Measurements from ENCODE around the gene SHCBP1.

Gene SHCBP1

GRCh38 chr16:46618516-46618915, 2.7 kb downstream of the SHCBP1 start:
- no peak for DNase-seq (ENCODE audit: low read depth in 2 of 2)

- no peak for DNase-seq (ENCODE audit: low read depth in 2 of 2)
Measured at GRCh38 chr16:46614006-46614405, 7.2 kb downstream of the SHCBP1 start.

GRCh38 chr16:46613352-46613751, 7.8 kb downstream of the SHCBP1 start:
- no peak for DNase-seq (ENCODE audit: low read depth in 2 of 2)

- no peak for DNase-seq (ENCODE audit: low read depth in 2 of 2)
Measured at GRCh38 chr16:46612121-46612520, 9.1 kb downstream of the SHCBP1 start.

DNA sequence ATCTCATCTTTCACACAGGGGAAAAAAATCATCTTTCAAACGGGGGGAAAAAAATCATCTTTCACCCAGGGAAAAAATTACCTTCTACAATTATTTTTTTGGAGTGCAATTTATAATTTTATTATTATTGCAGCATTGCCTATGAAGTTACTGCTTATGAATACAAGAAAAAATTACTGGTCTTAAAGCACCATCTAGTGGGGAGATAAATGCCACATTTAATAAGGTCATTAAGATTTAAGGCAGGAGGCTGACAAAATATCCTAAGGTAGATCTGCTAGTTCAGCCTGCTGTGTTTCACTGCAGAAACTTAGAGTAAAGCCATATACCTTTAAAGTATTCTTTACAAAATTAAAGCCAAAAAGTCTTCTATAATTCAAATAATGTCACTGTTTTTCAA, 13.7 kb downstream of the SHCBP1 start:
- no peak for DNase-seq (ENCODE audit: low read depth in 2 of 2)

DNA sequence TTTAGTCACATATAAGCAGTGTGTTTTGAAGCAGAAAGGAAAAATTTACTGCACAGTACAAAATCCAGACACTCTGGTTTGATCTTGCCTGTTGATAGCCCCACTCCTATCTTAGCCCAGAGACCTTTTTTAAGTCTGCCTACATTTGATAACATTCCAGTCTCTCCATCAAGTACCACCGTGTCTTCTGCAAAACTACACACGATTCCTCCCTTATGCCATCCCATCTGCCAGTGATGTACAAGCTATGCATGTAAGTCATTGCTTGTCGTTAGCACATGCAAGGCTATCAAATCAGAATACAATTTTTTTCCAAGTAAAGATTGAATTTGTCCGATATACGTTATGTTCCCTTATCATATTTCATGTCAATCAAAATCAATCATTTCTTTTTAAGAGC, 14.9 kb downstream of the SHCBP1 start:
- DNase-seq (ENCODE audit: low read depth in 2 of 2), result no peak

GRCh38 chr16:46591257-46591656, 29.9 kb downstream of the SHCBP1 start:
- DNase-seq (ENCODE audit: low read depth in 2 of 2), result no peak

DNA sequence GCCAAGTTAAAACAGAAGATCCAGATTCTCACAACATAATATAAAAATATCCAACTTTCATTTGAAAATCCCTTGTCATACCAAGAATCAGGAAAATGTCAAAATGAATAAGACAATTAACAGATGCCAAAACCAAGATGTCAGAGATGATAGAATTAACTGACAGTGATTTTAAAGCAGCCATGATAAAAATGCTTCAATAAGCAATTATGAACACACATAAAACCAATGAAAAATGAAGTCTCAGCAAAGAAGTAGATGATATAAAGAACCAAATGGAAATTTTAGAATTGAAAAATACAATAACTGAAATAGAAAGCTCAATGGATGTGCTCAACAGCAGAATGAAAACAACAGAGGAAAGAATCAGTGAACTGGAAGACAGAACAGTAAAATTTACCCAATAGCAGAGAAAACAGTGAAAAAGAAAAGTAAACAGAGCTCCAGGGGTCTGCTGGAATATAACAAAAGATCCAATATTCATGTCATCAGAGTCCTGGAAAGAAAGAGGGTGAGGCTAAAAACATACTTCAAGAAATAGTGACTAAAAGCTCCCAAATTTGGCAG, 35.1 kb downstream of the SHCBP1 start:
- no peak for DNase-seq (ENCODE audit: low read depth in 2 of 2)

- no peak for DNase-seq (ENCODE audit: low read depth in 2 of 2)
Measured at GRCh38 chr16:46583036-46583435, 38.1 kb downstream of the SHCBP1 start.

- DNase-seq (ENCODE audit: low read depth in 2 of 2), result no peak
Measured at GRCh38 chr16:46582313-46582712, 38.9 kb downstream of the SHCBP1 start.

- DNase-seq (ENCODE audit: low read depth in 2 of 2), result no peak
Measured at GRCh38 chr16:46577988-46578579, 43.1 kb downstream of the SHCBP1 start.

DNA sequence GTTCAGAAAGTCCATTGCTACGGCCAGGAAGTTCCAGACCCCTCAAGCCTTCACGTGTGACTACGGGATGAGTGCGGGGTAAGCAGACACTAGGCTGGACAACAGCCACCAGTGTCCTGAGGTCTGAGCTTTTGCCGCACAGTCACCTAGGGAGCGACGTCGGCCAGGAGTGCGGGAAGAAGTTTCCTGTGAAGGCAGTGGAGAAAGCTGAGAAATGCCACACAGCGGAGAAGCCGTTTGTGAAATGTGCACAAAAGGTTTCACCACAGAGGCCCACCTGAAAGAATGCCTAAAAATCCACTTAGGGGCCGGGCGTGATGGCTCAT, 47.4 kb downstream of the SHCBP1 start:
- no peak for DNase-seq (ENCODE audit: low read depth in 2 of 2)

DNA sequence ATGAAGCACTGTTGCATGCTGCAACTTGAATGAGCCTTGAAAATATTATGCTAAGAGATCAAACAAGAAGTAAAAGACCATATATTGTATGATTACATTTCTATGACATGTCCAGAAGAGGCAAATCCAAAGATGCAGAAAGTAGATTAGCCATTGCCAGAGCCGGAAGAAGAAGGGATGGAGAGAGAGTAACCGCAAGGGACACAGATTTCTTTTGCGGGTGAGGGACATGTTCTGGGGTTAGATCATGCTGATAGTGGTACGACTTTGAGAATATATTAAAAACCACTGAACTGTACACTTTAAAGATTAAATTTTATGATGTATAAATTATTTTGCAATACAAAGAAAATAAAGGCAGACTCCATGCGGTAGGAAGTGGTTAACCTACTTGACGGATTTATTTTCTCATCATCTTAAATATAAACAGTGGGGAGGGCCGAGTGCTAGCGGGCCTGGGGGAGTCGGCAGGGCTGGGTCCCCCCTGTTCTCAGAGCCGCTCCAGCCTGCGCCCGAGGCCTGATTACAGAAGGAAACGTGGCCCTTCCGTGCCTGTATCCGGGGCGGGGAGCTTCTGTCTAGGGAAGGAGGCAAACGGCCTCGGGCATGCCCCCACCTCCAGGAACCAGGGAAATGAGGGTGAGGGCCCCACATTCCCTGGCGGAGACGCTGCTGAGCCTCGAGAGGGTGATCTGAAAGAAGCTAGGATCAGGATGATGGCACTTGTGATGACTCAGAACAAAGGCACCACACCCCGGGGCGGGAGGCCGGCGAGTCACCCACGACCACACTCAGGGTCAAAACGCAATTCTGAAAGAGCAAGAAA, 48.0 kb downstream of the SHCBP1 start:
- no peak for DNase-seq (ENCODE audit: low read depth in 2 of 2)

DNA sequence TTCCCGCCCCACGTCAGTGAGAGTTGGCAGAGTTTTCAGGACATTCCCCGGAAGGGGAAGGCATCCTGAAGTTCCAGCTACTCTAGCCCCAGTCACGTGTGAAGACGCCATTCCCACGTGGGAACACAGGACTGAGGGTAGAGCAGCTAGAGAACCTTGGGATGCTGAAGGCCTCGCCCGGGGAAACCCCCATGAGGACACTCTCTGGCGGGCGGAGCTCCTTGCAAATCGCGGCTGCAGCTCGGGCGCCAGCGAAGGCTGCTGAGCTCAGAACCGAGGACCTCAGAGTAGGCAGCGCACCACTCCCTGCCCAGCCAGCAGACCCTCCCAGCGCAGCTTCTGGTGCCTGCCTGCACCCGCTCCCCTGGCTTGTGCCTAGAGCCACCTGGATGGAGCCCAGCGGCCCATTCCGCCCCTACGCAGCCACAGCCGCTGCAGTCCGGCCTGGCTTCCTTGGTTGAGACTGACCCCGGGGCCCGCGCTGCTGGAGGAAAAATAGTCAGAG, 51.9 kb downstream of the SHCBP1 start:
- DNase-seq (ENCODE audit: low read depth in 2 of 2), result no peak

DNA sequence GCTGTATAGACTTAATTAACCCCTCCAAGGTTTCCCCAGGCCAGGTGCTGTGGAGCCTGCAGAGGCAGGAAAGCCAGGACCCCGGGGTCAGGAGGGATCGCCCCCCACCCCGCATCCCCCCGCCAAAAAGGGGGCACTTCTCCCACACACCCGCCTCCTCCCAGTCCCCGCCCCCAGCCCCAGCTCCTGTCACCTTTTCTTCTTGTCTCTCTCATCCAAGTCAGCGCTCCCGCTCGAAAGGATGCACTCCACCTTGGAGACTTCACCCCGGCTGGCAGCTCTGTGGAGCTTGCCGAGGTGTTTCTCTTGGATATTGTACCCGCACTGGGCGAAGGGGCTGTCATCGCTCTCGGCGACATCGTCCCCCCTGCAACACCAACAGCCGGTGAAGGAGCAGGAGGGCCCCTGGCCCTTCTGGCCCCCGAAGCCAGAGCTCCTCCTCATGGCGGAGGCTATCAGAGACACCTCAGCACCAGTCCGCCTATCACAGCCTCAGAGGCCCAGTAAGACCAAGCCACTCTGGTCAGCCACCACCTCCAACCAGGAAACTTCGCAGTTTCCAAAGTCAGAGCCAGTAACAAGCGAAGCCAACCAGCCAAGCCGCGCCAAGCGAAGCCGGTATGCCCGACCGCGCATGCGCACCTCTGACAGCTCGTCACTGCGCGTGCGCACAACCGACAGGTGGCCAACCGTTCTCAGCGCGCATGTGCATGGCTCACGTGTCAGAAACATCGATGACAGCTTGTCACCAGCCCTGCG, 52.5 kb downstream of the SHCBP1 start:
- no peak for DNase-seq (ENCODE audit: low read depth in 2 of 2)

DNA sequence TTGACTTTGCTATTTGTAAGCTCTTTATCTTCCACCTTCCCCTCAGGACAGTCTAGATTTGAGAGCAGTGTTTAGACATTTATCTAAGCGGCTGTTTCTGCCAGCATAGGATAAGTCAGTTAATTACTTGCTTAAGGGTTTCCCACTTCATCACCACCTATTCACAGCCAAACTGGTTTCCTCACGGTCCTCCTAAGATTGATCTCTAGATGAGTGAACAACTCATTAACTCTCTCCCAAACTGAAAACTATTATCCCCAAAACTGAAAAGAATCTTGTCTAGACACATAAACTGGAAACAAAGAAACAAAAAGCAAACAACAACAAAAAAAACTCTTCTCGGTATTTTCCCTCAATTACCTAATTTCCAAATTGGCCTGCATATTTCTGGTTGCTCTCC, 58.2 kb downstream of the SHCBP1 start:
- no peak for DNase-seq (ENCODE audit: low read depth in 2 of 2)

DNA sequence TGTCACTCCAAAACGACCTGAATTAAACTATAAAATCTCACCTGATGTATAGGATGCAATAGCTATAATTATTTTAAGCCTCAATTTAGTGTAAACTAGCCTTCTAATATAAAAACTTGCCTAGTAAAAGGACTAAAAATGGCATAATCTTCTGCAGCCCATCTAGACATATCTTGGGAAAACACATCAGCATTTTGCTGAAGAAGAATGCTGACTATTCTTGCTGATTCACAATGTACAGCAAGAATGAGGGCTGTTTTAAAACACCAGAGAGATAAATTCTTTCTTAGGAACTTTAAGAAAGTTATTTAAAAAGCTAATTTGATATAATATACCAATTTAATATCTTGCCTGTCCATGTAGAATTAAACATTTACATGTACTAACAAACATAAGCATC, 63.2 kb downstream of the SHCBP1 start:
- DNase-seq (ENCODE audit: low read depth in 2 of 2), result no peak

DNA sequence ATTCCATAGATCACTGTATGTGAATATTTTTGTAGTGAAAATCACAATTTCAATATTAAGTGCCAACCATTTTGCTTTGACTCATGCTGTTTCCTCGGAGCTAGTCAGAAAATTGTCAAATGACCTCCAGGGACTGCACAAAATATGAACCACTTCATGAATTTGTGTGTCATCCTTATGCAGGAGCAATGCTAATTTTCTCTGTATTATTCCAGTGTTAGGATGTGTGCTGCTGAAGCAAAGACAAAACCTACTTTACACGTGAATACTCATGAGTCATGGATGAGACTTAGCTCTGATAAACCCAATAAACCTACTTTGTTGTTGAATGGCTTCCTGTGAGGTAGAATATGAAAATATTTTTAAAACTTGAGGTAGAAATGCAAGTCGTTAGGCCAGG, 65.2 kb downstream of the SHCBP1 start:
- no peak for DNase-seq (ENCODE audit: low read depth in 2 of 2)

GRCh38 chr16:46554435-46554834, 66.7 kb downstream of the SHCBP1 start:
- DNase-seq (ENCODE audit: low read depth in 2 of 2), result peak in 1 of 2 donors; percentile 18

DNA sequence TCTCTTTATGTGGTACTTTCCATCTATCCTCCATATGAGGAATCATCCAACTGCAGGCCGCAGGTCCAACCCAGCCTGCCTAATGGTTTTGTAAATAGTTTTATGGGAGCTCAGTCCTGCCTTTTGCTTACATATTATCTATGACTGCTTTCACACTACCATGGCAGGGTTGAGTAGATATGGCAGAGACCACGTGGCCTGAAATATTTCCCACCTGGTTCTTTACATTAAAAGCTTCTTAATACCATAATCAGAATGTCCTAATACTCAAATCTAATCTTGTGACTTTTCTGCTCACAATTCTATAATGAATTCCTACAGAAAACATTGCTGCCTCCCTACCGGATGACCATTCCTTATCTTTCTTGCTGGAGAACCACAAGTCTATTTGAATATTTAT, 71.7 kb downstream of the SHCBP1 start:
- DNase-seq (ENCODE audit: low read depth in 2 of 2), result no peak
